ENCODE measurements around the gene MRPL32.

GRCh38 chr7:42980514-42980913, 48.3 kb downstream of the MRPL32 start:
- TF ChIP-seq POLR2A (IDR thresholded peaks at IDR 0.05) (no peak), CTCF (IDR thresholded peaks at IDR 0.05) (no peak)

Data from body of pancreas (tissue), 4 donors.